ENCODE results near the gene ENHO.
"Not testable (repeated sequence)": the region's sequence is repeated elsewhere in the genome, so short reads cannot be mapped to it uniquely, and the experiment has no call there.

ENHO gene

DNA sequence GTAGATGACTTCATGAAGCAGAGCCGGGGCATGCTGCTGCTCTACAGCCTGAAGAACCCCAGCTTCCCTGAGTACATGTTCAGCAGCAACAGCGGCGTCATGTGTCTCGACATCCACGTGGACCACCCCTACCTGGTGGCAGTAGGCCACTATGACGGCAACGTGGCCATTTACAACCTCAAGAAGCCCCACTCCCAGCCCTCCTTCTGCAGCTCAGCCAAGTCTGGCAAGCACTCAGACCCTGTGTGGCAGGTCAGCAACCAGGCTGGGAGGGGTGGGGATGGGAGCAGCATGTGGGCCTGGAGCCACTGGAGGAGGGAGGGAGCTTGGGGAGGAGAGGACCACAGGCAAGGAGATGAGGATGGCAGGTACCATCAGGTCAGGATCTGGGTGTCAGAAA, 16.2 kb downstream of the ENHO start:
- no peak for DNase-seq (ENCODE audit: low spot score)

DNA sequence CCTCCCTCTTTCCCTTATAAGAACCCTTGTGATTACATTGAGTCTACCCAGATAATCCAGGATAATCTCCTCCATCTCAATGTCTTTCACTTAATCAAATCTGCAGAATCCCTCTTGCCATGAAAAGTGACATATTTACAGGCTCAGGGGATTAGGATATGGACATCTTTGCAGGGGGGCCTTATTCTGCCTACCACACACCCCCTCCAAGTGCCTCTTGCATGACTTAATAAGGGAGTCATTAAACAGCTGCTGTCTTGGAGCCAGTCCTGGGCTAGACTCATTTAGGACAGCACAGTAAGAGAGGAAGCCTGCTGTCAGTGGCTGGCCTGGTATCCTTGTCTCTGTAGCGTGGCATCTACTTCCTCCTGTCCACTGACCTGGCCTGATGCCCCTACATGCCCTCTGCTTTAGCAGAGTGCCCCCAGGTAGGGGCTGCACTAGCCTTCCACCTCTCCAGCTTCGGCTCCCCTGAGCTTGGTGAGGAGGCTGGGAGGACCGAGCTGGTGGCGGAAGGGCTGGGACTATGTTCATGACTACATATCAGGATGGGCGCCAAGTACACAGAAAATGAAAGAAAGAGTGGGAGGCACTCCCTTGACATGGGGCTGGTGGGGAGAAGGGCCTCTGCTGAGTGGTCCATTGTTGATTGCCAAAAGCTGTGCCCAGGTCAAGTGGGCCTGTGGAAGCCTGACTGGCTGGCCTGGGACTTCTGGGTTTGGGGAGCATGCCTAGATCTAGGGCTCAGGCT, 17.2 kb downstream of the ENHO start:
- no peak for DNase-seq (ENCODE audit: low spot score)

GRCh38 chr9:34503406-34503805, 19.4 kb downstream of the ENHO start:
- DNase-seq (ENCODE audit: low spot score), result no peak

- DNase-seq (ENCODE audit: low spot score), result no peak
These were observed 19.9 kb downstream of the ENHO start for GRCh38 chr9:34502891-34503290.

GRCh38 chr9:34502471-34502870, 20.3 kb downstream of the ENHO start:
- DNase-seq (ENCODE audit: low spot score), result no peak

GRCh38 chr9:34501889-34502425, 20.8 kb downstream of the ENHO start:
- DNase-seq (ENCODE audit: low spot score), result no peak

GRCh38 chr9:34501372-34501771, 21.4 kb downstream of the ENHO start:
- DNase-seq (ENCODE audit: low spot score), result no peak

DNA sequence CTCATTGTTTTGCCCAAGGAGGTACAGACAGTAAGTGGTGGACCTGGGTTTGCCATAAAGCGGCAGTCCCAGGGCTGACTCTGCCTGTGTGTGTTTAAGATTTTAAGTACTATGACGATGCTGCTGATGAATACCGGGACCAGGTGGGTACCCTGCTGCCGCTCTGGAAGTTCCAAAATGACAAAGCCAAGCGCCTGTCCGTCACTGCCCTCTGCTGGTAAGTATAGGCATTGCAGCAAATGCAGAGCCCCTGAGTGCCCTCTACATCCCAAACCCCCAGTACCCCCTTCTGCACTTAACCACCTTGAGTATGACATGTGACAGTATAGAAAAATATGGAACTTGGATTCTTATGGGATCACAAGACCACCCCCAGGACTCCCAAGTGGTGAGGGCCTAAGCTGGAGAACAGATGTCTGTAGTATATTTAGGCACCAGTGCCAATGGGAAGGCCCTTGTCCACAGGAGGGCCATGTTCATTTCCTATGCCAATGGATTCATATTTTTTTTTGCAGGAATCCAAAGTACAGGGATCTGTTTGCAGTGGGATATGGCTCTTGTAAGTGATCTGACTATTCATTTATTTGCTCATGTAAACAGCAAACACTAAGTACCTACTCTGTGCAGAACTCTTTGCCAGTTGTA, 22.0 kb downstream of the ENHO start:
- peak; percentile 72 for DNase-seq (ENCODE audit: low spot score)

- DNase-seq (ENCODE audit: low spot score), result no peak
These were observed 23.7 kb downstream of the ENHO start for GRCh38 chr9:34499076-34499475.

DNA sequence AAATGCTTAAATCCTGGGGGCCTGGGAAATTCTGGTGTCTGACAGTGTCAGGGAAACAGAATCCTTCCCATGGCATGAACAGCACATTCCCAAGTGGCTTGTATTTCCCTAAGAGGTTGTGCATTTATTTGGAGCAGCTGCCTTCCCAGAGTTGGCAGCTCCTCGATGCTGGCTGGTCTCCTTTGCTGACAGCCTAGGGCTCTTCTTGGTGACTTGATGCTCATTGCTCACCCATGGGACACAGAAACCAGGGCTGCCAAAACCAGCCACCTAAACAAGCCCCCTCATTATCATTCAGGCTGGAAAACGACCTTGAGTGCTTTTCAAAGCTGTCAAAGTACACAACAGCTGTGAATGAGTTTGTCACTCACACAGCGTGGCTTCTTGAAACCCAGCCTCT, 24.2 kb downstream of the ENHO start:
- no peak for DNase-seq (ENCODE audit: low spot score)

DNA sequence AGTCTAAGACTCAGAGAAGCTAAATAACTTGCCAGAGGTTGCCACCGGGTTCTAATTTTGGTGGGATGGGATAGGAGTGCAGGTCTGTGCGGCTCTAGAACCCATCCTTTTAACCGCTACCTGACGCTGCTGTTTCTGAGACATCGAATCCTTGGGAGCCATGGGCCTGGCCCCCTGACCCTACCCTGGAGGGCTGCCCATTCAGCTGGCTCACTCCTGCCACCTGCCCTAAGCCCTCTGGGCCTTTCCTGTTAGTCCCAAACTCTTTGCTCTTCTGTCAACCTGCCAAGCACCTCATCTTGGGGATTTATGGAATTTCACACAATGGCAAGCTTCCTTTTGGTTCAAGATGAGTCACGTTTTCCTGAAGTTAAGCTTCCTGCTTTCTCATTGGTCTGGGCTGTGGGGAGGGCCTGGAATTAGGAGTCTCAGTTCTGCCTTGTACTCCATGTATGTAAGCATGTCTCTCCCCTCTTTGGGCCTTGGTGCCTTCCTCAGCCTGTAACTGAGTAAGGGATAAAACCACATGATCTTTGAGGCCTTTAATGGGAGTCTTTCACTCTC, 26.6 kb downstream of the ENHO start:
- no peak for DNase-seq (ENCODE audit: low spot score)

- DNase-seq (ENCODE audit: low spot score), result peak; percentile 16
These were observed 28.7 kb downstream of the ENHO start for GRCh38 chr9:34493972-34494535.

DNA sequence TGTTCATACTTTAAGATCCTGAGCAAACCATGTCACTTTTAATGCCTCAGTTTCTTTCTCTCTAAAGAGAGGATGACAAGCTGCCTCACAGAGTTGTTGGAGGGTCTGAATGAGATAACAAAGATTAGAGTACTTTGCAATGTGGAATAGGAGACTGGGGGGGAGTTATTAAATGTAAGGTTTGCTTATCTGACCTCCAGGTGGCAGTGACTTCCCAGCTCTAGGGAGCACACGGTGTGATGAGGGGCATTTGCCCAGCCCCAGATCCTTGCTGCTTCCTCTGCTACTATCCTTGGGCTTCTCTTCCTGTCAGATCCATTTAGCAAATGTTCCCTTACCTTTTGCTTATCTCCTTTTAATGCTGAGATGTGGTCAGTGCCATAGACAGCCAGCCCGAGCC, 30.7 kb downstream of the ENHO start:
- DNase-seq (ENCODE audit: low spot score), result no peak

DNA sequence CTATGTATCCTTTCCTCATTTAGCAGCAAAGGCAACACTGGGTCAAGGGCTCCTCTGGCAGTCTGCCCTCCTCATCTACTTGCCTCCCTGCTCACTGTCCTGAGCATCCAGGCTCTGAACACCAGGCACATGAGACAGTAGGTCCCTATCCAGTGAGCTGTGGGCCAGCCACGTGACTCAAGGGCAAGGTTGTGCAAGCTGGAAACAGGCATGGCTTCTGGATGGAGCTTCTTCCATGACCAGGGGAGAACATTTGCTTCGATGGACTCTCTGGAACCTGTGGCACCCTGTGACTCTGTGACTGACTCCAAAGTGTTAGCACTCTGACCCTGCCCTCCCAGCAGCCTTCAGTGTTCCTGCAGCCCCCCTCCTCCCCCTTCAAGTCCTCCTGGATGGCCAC, 31.2 kb downstream of the ENHO start:
- no peak for DNase-seq (ENCODE audit: low spot score)

GRCh38 chr9:34490760-34491159, 32.0 kb downstream of the ENHO start:
- DNase-seq (ENCODE audit: low spot score), result no peak

DNA sequence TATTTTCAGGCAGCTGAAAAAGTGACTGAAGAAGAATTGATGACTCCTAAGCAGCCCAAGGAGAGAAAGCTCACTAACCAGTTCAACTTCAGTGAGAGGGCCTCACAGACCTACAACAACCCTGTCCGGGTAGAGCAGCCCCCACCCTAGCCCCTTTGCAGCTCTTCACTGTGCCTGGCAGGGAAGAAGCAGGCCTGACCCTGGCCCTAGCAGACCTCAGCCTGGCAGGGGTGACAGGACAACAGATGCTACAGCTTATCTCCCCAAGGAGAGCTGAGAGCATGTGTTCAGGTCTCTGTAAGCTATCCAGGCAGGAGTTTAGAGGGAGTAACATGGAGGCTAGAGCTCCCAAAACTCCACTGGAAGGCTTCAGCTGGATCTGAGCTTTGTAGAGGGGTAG, 32.4 kb downstream of the ENHO start:
- no peak for DNase-seq (ENCODE audit: low spot score)

GRCh38 chr9:34486572-34486971, 36.2 kb downstream of the ENHO start:
- no peak for DNase-seq (ENCODE audit: low spot score)

DNA sequence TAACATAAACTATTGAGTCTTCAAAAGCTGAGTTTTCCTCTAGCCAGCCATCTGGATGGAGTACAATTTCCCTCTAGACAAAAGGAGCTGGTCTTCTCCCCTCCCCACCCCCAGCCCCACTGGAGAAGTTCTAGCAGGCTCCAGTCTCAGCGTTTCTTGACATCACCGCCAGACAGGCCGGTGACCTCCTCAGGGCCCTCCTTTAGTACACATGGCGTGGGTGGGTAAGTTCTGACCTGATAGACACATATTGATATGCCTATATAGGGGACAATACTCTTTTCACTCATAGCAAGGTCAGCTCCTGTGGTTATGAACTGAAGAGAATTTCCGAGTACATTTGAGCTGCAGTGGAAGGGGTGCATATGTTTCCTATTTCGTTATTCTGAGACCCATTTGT, 37.0 kb downstream of the ENHO start:
- no peak for DNase-seq (ENCODE audit: low spot score)

- DNase-seq (ENCODE audit: low spot score), result no peak
These were observed 38.1 kb downstream of the ENHO start for GRCh38 chr9:34484678-34485077.

DNA sequence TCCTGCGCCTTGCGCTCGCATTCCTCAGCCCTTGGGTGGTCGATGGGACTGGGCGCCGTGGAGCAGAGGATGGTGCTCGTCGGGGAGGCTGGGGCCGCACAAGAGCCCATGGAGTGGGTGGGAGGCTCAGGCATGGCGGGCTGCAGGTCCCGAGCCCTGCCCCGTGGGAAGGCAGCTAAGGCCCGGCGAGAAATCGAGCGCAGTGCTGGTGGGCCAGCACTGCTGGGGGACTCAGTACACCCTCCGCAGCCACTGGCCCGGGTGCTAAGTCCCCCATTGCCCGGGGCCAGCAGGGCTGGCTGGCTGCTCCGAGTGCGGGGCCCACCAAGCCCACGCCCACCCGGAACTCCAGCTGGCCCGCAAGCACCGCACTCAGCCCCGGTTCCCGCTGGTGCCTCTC, 40.0 kb downstream of the ENHO start:
- DNase-seq (ENCODE audit: low spot score), result not testable (repeated sequence)

- DNase-seq (ENCODE audit: low spot score), result not testable (repeated sequence)
These were observed 41.2 kb downstream of the ENHO start for GRCh38 chr9:34481620-34482019.

- no peak for DNase-seq (ENCODE audit: low spot score)
These were observed 43.3 kb downstream of the ENHO start for GRCh38 chr9:34479431-34479866.

DNA sequence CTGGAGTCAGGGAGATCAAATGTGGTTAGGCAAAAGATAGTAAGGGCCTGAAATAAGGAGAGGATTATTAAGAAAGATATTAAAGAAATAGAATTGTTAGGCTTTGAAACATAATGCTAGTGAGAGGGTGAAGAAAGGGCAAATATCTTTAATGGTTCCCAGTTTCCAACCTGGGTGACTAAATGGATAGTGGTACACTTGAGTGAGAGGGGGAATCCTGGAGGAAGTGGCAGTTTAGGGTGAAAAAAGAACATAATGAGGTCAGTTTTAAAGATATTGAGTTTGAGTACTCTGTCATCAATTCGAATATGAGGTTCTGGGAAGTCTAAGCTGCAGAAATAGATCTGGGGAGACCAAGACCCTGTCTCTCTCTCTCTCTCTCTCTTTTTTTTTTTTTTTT, 45.2 kb downstream of the ENHO start:
- no peak for DNase-seq (ENCODE audit: low spot score)
